ENCODE data around the gene LONRF2. TPM values are rescaled to one million over a fixed set of nuclear protein-coding genes. Genes with fewer than 3 reads are reported as not detected.
A peak's percentile ranks its signal among the peaks of the same experiment; 100 is the strongest.

LONRF2 gene
- total RNA-seq, 1 experiment from 2014 or later: 0.33 TPM

- TF ChIP-seq ATF2 (CRISPR knock-in tag; IDR thresholded peaks at IDR 0.05; ENCODE audit: borderline replicate concordance, low read depth) (no peak), E2F5 (CRISPR knock-in tag; IDR thresholded peaks at IDR 0.05) (no peak), ZNF671 (CRISPR knock-in tag; IDR thresholded peaks at IDR 0.05) (no peak), CREM (CRISPR knock-in tag; IDR thresholded peaks at IDR 0.05) (no peak)
Measured at GRCh38 chr2:100286318-100286717, 36.0 kb downstream of the LONRF2 start (continued).

GRCh38 chr2:100285691-100286090 is 36.6 kb downstream of the LONRF2 start:
- H3K27ac Mint-ChIP-seq: no peak overlapping the region
- ChIA-PET CTCF (interaction anchor here (0.8 to 5.7 kb wide), 4 partner anchors 22 to 105 kb away, joined by 3 to 46 read pairs (median 6); no protein-coding TSS in a partner anchor), POLR2A (no interaction called here)
- TF ChIP-seq TEAD1 (CRISPR knock-in tag; IDR thresholded peaks at IDR 0.05) (no peak), E2F5 (CRISPR knock-in tag; IDR thresholded peaks at IDR 0.05) (no peak), ZNF425 (CRISPR knock-in tag; conservative IDR thresholded peaks at IDR 0.05) (no peak), ARID4B (CRISPR knock-in tag; IDR thresholded peaks at IDR 0.05; ENCODE audit: borderline replicate concordance) (no peak), MXD4 (CRISPR knock-in tag; IDR thresholded peaks at IDR 0.05; ENCODE audit: borderline replicate concordance) (no peak), CREB1 (CRISPR knock-in tag; IDR thresholded peaks at IDR 0.05) (no peak), E2F1 (CRISPR knock-in tag; IDR thresholded peaks at IDR 0.05) (no peak), ZNF512 (CRISPR knock-in tag; IDR thresholded peaks at IDR 0.05; ENCODE audit: borderline replicate concordance) (no peak), PRRX2 (CRISPR knock-in tag; IDR thresholded peaks at IDR 0.05) (no peak), ZNF423 (CRISPR knock-in tag; IDR thresholded peaks at IDR 0.05) (no peak), ZNF121 (CRISPR knock-in tag; IDR thresholded peaks at IDR 0.05) (no peak)
- no peak overlapping the region for H3K4me3 Mint-ChIP-seq
- ATAC-seq (peak; percentile 50), DNase-seq (ENCODE audit: low spot score) (no peak)
- peaks cover 44% of the 10 kb centered on the region for H3K4me1 Mint-ChIP-seq
- H3K27me3 Mint-ChIP-seq (ENCODE audit: low read depth): no peaks in the 10 kb centered on the region
- H3K36me3 Mint-ChIP-seq: no peaks in the 10 kb centered on the region
- no peaks in the 10 kb centered on the region for H3K9me3 Mint-ChIP-seq

Data from WTC11 (cell line).